Measurements from ENCODE around the gene CD99L2.

The CD99L2 gene

DNA sequence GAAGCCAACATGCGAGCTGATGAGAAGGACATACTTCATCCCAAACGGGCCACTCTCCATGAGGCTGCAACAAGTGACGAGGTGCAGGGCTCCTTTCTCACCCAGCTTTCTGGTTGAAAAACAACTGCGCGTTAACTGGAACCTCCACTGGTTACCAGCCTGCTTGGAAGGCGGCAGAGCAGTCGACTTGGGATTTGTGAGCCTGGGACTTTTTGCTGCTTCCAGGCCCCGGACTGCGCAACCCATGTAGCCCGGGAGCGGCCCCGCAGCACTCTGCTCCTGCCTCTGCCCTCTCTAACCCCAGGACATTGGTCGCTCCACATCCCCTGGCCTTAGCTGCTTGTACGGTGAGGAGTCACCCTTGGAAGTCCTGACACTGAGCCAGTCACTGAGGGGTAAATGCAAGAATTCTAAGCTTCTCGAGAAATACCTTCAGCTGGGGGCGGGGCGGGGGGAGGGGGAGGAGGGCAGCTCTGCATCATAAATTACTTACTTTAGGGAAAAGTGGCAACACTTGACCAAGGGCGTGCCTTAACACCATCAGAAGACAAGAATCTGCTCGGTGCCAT, 132.6 kb downstream of the CD99L2 start:
- no peak for DNase-seq (ENCODE audit: low read depth in 2 of 2, low spot score in 1 of 2)

GRCh38 chrX:150765237-150765636, 133.2 kb downstream of the CD99L2 start:
- no peak for DNase-seq (ENCODE audit: low read depth in 2 of 2, low spot score in 1 of 2)

GRCh38 chrX:150763810-150764209, 134.7 kb downstream of the CD99L2 start:
- no peak for DNase-seq (ENCODE audit: low read depth in 2 of 2, low spot score in 1 of 2)

DNA sequence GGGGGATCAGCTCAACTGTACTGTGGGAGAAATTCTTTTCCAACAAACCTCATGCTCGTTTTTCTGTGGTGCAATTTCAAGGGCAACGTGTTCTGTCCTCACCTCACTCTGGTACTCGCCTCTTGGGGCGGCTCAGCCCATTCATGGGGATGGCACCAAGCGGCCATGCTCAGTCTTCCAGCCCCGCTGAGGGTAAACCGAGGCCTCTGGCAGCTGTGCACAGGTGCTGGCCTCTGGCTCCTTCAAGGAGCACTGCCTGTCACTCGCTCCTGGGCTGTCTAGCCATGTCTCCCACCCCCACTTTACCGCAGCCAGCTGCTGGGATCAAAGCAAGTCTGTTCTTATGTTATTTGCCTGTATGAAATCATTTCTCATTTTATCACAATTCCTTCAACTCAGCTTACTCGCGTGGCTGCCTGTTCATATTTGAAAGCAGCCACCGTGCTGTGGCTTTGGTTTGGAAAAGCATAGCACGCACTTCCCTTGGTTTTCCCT, 135.1 kb downstream of the CD99L2 start:
- DNase-seq (ENCODE audit: low read depth in 2 of 2, low spot score in 1 of 2), result no peak

DNA sequence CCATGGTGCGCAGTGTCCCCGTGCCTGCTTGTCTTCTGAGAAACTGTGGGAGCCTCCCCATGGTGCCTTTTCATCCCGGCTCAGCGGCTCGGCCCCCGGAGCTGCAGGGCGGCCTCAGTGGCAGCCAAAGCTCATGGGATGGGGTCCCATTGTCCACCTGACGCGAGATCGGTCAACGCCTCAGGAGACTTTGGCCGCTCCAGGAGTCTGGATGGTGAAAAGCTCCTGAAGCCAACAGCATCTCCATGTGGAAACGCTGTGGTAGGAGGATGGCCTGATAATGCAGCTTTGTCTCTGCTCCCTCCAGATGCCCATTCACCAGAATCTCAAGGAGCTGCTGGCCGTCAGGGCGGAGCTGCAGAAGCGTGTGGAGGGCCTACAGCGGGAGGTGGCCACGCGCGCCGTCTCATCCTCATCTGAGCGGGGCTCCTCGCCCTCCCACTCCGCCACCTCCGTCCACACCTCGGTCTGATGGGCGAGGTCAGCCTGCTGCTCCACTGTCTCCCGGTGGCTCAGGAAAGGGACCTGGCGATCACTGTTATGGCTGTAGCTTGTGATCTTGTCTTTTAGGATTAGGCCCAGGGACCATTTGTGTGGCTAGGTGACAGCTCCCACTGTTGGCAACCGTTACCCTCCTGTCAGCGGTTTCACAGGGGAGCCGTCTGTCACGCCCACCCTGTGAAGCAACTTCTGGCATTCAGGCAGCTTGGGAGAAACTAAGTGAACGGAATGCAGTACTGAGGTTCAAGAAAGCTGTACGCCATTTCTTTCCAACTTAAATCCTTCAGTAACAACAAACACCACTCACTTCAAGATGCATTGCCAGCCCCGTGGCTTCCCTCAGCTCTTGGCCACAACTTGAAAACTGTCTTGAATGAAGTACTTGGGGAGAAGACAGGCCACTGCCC, 136.0 kb downstream of the CD99L2 start:
- no peak for DNase-seq (ENCODE audit: low read depth in 2 of 2, low spot score in 1 of 2)

DNA sequence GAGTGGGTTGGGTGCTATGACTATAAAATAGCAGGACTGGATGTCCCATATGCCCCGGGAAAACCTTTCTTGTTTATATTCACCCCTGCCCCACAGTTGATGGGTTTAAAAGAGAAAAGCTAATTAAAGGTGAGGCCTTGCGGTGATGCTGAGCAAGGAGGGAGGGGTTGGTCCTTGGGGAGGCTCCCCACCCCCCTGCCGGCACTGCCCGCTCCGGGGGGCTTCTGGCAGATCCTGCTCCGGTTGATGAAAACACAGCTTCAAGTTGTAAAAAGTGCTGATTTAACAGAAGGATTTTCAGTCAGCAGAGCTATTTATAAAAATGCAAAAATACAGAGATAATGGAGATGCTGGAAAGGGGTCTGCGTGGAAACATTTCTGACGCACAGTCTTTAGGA, 136.7 kb downstream of the CD99L2 start:
- DNase-seq (ENCODE audit: low read depth in 2 of 2, low spot score in 1 of 2), result no peak

DNA sequence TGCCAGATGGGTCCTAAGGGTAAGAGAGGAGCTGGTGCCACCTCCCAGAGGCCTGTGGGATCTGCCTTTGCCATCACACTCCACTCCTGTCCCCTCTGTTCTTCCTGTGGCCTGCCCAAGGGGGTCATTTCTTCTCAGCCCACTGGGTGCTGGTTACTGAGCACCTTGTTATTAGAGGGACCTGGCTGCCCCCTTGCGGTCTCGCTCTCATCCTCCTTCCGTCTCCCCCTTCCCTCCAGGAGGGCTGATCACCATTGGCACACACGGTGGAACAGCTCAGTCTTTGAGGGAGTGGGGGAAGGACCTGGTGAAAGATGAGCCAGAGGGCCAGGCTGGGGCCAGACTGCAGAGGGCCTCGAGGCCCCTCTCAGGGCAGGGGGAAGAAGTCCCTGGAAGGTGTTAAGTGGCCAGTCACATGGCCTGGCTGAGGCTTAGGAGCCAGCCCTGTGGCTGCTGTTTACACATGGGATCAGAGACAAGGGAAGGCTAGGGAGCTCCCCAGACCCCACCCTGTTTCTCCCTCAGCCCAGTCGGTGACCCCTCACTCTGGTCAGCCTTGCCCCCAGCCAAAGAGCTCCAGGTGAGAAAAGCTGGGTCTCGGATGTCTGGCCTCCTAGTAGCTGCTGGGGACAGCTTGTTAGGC, 137.2 kb downstream of the CD99L2 start:
- DNase-seq (ENCODE audit: low read depth in 2 of 2, low spot score in 1 of 2), result no peak

GRCh38 chrX:150759568-150760416, 138.7 kb downstream of the CD99L2 start:
- no peak for DNase-seq (ENCODE audit: low read depth in 2 of 2, low spot score in 1 of 2)

- DNase-seq (ENCODE audit: low read depth in 2 of 2, low spot score in 1 of 2), result no peak
Measured at GRCh38 chrX:150757371-150757770, 141.1 kb downstream of the CD99L2 start.

DNA sequence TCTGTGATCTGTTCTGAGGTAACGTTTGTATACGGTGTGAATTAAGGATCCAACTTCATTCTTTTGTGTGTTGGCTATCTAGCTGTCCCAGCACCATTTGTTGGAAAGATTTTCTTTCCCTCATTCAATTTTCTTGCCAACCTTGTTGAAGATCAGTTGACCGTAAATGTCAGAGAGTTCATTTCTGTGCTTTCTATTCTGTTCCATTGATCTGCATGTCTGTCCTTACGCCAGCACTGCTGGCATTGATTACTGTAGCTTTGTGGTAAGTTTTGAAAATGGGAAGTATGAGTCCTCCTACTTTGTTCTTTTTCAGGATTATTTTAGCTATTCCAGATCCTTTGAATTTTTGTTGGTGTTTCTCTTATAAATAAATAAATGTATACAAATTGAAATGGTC, 144.5 kb downstream of the CD99L2 start:
- DNase-seq (ENCODE audit: low read depth in 2 of 2, low spot score in 1 of 2), result no peak

DNA sequence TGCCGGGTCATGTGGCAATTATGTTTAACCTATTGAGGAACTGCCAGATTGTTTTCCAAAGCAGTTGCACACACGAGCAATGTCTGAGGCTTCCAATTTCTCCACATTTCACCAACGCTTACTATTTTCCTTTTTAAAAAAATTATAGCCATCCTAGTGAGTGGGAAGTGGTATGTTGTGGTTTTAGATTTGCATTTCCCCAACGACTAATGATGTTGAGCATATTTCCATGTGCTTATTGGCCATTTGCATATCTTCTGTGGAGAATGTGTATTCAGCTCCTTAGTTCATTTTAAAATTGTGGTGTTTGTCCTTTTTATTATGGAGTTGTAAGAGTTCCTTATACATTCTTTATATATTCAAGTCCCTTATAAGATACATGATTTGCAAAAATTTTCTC, 145.1 kb downstream of the CD99L2 start:
- no peak for DNase-seq (ENCODE audit: low read depth in 2 of 2, low spot score in 1 of 2)

DNA sequence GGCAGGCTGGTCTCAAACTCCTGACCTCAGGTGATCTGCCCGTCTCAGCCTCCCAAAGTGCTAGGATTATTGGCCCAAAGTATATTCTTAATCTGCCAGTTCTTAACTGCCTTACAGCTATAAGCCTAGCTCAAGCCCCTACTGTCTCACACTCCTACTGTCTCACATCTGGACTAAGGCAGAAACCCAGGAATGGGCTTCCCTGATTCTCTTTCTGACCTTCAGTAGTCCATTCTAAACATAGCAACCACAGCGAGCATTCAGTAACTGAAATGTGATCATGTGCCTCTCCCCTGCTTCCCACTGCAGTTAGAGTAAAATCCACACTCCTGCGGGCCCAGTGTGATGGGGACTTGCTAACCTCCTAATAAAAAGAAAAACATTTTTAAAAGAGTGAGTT, 146.3 kb downstream of the CD99L2 start:
- DNase-seq (ENCODE audit: low read depth in 2 of 2, low spot score in 1 of 2), result no peak

DNA sequence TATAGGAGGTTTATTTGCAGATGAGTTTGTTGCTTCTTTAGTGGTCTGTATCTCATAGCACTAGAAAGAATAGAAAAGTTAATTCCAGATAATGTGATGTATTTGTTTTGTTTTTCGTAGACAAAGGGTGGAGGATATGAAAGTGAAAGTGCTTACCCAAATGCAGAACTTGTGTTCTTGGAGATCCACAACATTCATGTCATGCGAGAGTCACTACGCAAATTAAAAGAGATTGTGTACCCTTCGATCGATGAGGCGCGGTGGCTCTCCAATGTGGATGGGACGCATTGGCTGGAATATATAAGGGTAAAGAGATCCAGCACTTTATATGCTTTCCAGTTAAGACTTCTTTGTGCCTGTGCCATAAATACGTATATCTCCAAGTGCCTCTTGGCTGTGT, 162.0 kb downstream of the CD99L2 start:
- DNase-seq (ENCODE audit: low read depth in 2 of 2, low spot score in 1 of 2), result no peak

- no peak for DNase-seq (ENCODE audit: low read depth in 2 of 2, low spot score in 1 of 2)
Measured at GRCh38 chrX:150731795-150732194, 166.7 kb downstream of the CD99L2 start.

- no peak for DNase-seq (ENCODE audit: low read depth in 2 of 2, low spot score in 1 of 2)
Measured at GRCh38 chrX:150730719-150731118, 167.7 kb downstream of the CD99L2 start.

GRCh38 chrX:150729956-150730355, 168.5 kb downstream of the CD99L2 start:
- no peak for DNase-seq (ENCODE audit: low read depth in 2 of 2, low spot score in 1 of 2)

DNA sequence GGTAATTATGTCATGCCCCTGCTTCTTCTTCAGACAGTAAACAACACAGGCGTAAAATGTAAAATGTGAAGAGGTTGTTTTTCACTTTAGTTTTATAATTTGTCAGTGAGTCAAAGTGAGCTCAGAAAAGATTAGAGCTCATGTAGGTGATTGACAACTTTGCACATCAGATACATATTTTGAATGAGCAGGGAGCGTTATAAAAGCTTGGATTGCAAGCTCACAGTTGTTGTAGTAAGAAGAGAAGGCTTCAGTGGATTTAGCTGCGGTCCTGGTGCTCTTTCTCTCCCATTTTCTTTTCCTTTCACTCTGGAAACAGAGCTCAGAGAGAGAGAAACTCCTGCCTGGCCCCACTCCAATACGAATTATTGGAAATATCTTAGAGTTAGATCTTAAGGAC, 178.8 kb downstream of the CD99L2 start:
- DNase-seq (ENCODE audit: low read depth in 2 of 2, low spot score in 1 of 2), result no peak

Data from stimulated activated CD8-positive, alpha-beta memory T cell treated with anti-CD3 and anti-CD28 coated beads, Interleukin-4, amount 100 ng/mL, for 1 hour (primary cell).